ENCODE results near the gene GEMIN2. TPM values are rescaled to one million over a fixed set of nuclear protein-coding genes. Genes with fewer than 3 reads are reported as not detected.
"Not testable (repeated sequence)": the region's sequence is repeated elsewhere in the genome, so short reads cannot be mapped to it uniquely, and the experiment has no call there.

GEMIN2 gene, protein sequence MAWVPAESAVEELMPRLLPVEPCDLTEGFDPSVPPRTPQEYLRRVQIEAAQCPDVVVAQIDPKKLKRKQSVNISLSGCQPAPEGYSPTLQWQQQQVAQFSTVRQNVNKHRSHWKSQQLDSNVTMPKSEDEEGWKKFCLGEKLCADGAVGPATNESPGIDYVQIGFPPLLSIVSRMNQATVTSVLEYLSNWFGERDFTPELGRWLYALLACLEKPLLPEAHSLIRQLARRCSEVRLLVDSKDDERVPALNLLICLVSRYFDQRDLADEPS
- 15.5 TPM for polyA plus RNA-seq (2013, experiment 1 of 2)
- polyA plus RNA-seq (2013, experiment 2 of 2): 16.2 TPM

- no peak within 1 kb of the TSS for H2BK120ac ChIP-seq (ENCODE audit: low read depth, low read length)
- no peak within 1 kb of the TSS for H3K4ac ChIP-seq (ENCODE audit: low read depth, low read length)
- H3K79me1 ChIP-seq (ENCODE audit: low read length): peaks cover 2% of the 10 kb centered on the region
These were observed at the start of gene GEMIN2 for GRCh38 chr14:39114073-39114838. TSS of gene GEMIN2 (plus strand) at chr14:39114323. CDS start at chr14:39114339, 16 bp downstream.

GRCh38 chr14:39069169-39069805 is 44.8 kb upstream of the GEMIN2 start:
- not testable (repeated sequence) for DNase-seq; H3K4me3 ChIP-seq (ENCODE audit: low read length); H2BK120ac ChIP-seq (ENCODE audit: low read depth, low read length); H3K79me1 ChIP-seq (ENCODE audit: low read length); H2BK5ac ChIP-seq (ENCODE audit: low read length); H2BK15ac ChIP-seq (replicated peaks; ENCODE audit: low read depth); H3K4me2 ChIP-seq (ENCODE audit: low read length); H3K79me2 ChIP-seq (ENCODE audit: control insufficient read depth, insufficient read depth, low read length); H3K9ac ChIP-seq (ENCODE audit: low read length); H3K36me3 ChIP-seq (ENCODE audit: control insufficient read depth, insufficient read depth, low read length); H2AK5ac ChIP-seq (ENCODE audit: low read length); H4K8ac ChIP-seq (ENCODE audit: low read depth, low read length); H3K18ac ChIP-seq (ENCODE audit: low read length); H4K5ac ChIP-seq (ENCODE audit: low read length); H3K4me1 ChIP-seq (ENCODE audit: control insufficient read depth, low read depth, low read length); H3K56ac ChIP-seq (ENCODE audit: low read length); H3K23ac ChIP-seq (ENCODE audit: low read length); H3K27me3 ChIP-seq (ENCODE audit: insufficient read depth, low read length, poor library complexity); H3K27ac ChIP-seq (ENCODE audit: low read depth, low read length); H3K4ac ChIP-seq (ENCODE audit: low read depth, low read length)
- WGBS (ENCODE audit: extremely low coverage, insufficient coverage, low lambda C conversion rate): 100% methylated on average over 1 of the region's 7 CpGs

More at GRCh38 chr14:39114073-39114838, at the start of gene GEMIN2:
- Histone ChIP-seq H3K9ac (ENCODE audit: low read length) (peak within 1 kb of the TSS; percentile 80), H3K18ac (ENCODE audit: low read length) (peak within 1 kb of the TSS; percentile 82), H3K27ac (ENCODE audit: low read depth, low read length) (no peak within 1 kb of the TSS), H3K4me1 (ENCODE audit: control insufficient read depth, low read depth, low read length) (no peaks in the 10 kb centered on the region), H3K27me3 (ENCODE audit: insufficient read depth, low read length, poor library complexity) (no peaks in the 10 kb centered on the region), H3K23ac (ENCODE audit: low read length) (no peak within 1 kb of the TSS), H3K4me3 (ENCODE audit: low read length) (peak within 1 kb of the TSS; percentile 73), H3K4me2 (ENCODE audit: low read length) (peak within 1 kb of the TSS; percentile 19), H2BK15ac (replicated peaks; ENCODE audit: low read depth) (no peak within 1 kb of the TSS), H4K5ac (ENCODE audit: low read length) (peak within 1 kb of the TSS; percentile 40), H2BK5ac (ENCODE audit: low read length) (no peak within 1 kb of the TSS), H3K56ac (ENCODE audit: low read length) (peak within 1 kb of the TSS; percentile 90), H3K36me3 (ENCODE audit: control insufficient read depth, insufficient read depth, low read length) (no peaks in the 10 kb centered on the region), H2AK5ac (ENCODE audit: low read length) (no peak within 1 kb of the TSS), H4K8ac (ENCODE audit: low read depth, low read length) (peak within 1 kb of the TSS; percentile 93), H3K79me2 (ENCODE audit: control insufficient read depth, insufficient read depth, low read length) (no peaks in the 10 kb centered on the region)
- no CpG with 5 or more reads among the region's 40 CpGs for WGBS (ENCODE audit: extremely low coverage, insufficient coverage, low lambda C conversion rate)
- DNase-seq: peak; percentile 96

GRCh38 chr14:39069923-39070322 is 44.2 kb upstream of the GEMIN2 start:
- H4K8ac ChIP-seq (ENCODE audit: low read depth, low read length): no peak overlapping the region
- no peak overlapping the region for H3K56ac ChIP-seq (ENCODE audit: low read length)
- no peak for DNase-seq
- no peak overlapping the region for H3K23ac ChIP-seq (ENCODE audit: low read length)
- no peak overlapping the region for H2AK5ac ChIP-seq (ENCODE audit: low read length)
- no peaks in the 10 kb centered on the region for H3K36me3 ChIP-seq (ENCODE audit: control insufficient read depth, insufficient read depth, low read length)
- H2BK120ac ChIP-seq (ENCODE audit: low read depth, low read length): no peak overlapping the region
- H3K9ac ChIP-seq (ENCODE audit: low read length): no peak overlapping the region
- no peaks in the 10 kb centered on the region for H3K79me1 ChIP-seq (ENCODE audit: low read length)
- H3K79me2 ChIP-seq (ENCODE audit: control insufficient read depth, insufficient read depth, low read length): no peaks in the 10 kb centered on the region
- no peak overlapping the region for H3K4me2 ChIP-seq (ENCODE audit: low read length)
- no peak overlapping the region for H3K27ac ChIP-seq (ENCODE audit: low read depth, low read length)
- H3K4ac ChIP-seq (ENCODE audit: low read depth, low read length): no peak overlapping the region
- WGBS (ENCODE audit: extremely low coverage, insufficient coverage, low lambda C conversion rate): no CpG with 5 or more reads among the region's 5 CpGs
- H3K4me3 ChIP-seq (ENCODE audit: low read length): no peak overlapping the region
- H3K18ac ChIP-seq (ENCODE audit: low read length): no peak overlapping the region
- no peaks in the 10 kb centered on the region for H3K27me3 ChIP-seq (ENCODE audit: insufficient read depth, low read length, poor library complexity)
- no peak overlapping the region for H2BK5ac ChIP-seq (ENCODE audit: low read length)
- no peaks in the 10 kb centered on the region for H3K4me1 ChIP-seq (ENCODE audit: control insufficient read depth, low read depth, low read length)
- no peak overlapping the region for H2BK15ac ChIP-seq (replicated peaks; ENCODE audit: low read depth)
- no peak overlapping the region for H4K5ac ChIP-seq (ENCODE audit: low read length)

DNA sequence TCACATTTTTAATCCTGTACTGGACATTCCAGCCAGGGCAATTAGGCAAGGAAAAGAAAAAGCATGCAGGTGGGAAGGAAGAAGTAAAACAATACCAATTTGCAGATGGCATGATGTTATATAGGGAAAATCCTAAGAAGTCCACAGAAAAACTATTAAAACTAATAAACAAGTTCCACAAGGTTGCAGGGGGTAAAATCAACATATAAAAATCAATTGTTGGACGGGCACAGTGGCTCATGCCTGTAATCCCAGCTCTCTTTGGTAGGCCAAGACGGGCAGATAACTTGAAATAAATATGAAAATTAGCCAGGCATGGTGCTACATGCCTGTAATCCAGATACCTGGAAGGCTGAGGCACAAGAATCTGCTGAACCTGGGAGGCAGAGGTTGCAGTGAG is 43.0 kb upstream of the GEMIN2 start:
- Histone ChIP-seq H2AK5ac (ENCODE audit: low read length) (no peak overlapping the region), H3K4ac (ENCODE audit: low read depth, low read length) (no peak overlapping the region), H3K79me2 (ENCODE audit: control insufficient read depth, insufficient read depth, low read length) (no peaks in the 10 kb centered on the region), H3K4me1 (ENCODE audit: control insufficient read depth, low read depth, low read length) (no peaks in the 10 kb centered on the region), H3K27ac (ENCODE audit: low read depth, low read length) (no peak overlapping the region), H3K36me3 (ENCODE audit: control insufficient read depth, insufficient read depth, low read length) (no peaks in the 10 kb centered on the region), H3K9ac (ENCODE audit: low read length) (no peak overlapping the region), H4K5ac (ENCODE audit: low read length) (no peak overlapping the region), H3K18ac (ENCODE audit: low read length) (no peak overlapping the region), H3K79me1 (ENCODE audit: low read length) (no peaks in the 10 kb centered on the region), H4K8ac (ENCODE audit: low read depth, low read length) (no peak overlapping the region), H3K27me3 (ENCODE audit: insufficient read depth, low read length, poor library complexity) (no peaks in the 10 kb centered on the region), H2BK15ac (replicated peaks; ENCODE audit: low read depth) (no peak overlapping the region), H2BK120ac (ENCODE audit: low read depth, low read length) (no peak overlapping the region), H3K4me3 (ENCODE audit: low read length) (no peak overlapping the region), H2BK5ac (ENCODE audit: low read length) (no peak overlapping the region), H3K56ac (ENCODE audit: low read length) (no peak overlapping the region), H3K4me2 (ENCODE audit: low read length) (no peak overlapping the region), H3K23ac (ENCODE audit: low read length) (no peak overlapping the region)
- DNase-seq: no peak
- WGBS (ENCODE audit: extremely low coverage, insufficient coverage, low lambda C conversion rate): no CpG with 5 or more reads among the region's 2 CpGs

DNA sequence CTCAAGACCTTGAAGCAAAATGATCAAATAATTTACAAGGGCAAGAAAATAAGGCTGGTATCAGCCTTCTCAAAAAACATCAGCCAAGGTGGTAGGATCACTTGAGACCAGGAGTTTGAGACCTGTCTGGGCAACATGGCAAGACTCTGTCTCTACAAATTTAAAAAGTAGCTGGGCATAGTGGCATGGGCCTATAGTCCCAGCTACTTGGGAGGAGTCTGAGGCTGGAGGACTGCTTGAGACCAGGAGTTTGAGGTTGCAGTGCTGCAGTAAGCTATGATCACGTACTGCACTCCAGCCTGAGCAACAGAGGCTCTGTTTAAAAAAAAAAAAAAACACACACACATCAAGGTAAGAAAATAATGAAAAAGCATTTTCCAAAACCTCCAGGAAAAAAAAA is 33.2 kb upstream of the GEMIN2 start:
- no peak overlapping the region for H3K56ac ChIP-seq (ENCODE audit: low read length)
- no peaks in the 10 kb centered on the region for H3K4me1 ChIP-seq (ENCODE audit: control insufficient read depth, low read depth, low read length)
- no peak overlapping the region for H2BK15ac ChIP-seq (replicated peaks; ENCODE audit: low read depth)
- no peaks in the 10 kb centered on the region for H3K79me2 ChIP-seq (ENCODE audit: control insufficient read depth, insufficient read depth, low read length)
- H4K5ac ChIP-seq (ENCODE audit: low read length): no peak overlapping the region
- H3K27ac ChIP-seq (ENCODE audit: low read depth, low read length): no peak overlapping the region
- no peak overlapping the region for H3K4ac ChIP-seq (ENCODE audit: low read depth, low read length)
- H3K36me3 ChIP-seq (ENCODE audit: control insufficient read depth, insufficient read depth, low read length): peaks cover 6% of the 10 kb centered on the region
- no peaks in the 10 kb centered on the region for H3K27me3 ChIP-seq (ENCODE audit: insufficient read depth, low read length, poor library complexity)
- no peak overlapping the region for H3K9ac ChIP-seq (ENCODE audit: low read length)
- no peaks in the 10 kb centered on the region for H3K79me1 ChIP-seq (ENCODE audit: low read length)
- no peak overlapping the region for H3K23ac ChIP-seq (ENCODE audit: low read length)
- no CpG with 5 or more reads among the region's 1 CpG for WGBS (ENCODE audit: extremely low coverage, insufficient coverage, low lambda C conversion rate)
- no peak overlapping the region for H2BK5ac ChIP-seq (ENCODE audit: low read length)
- no peak overlapping the region for H3K18ac ChIP-seq (ENCODE audit: low read length)
- H3K4me3 ChIP-seq (ENCODE audit: low read length): no peak overlapping the region
- no peak overlapping the region for H2BK120ac ChIP-seq (ENCODE audit: low read depth, low read length)
- H2AK5ac ChIP-seq (ENCODE audit: low read length): no peak overlapping the region
- H3K4me2 ChIP-seq (ENCODE audit: low read length): no peak overlapping the region
- H4K8ac ChIP-seq (ENCODE audit: low read depth, low read length): no peak overlapping the region
- no peak for DNase-seq
